Effector CD8-positive, alpha-beta T cell (primary cell): ENCODE results near the gene KNDC1.
A peak's percentile ranks its signal among the peaks of the same experiment; 100 is the strongest.

Experiments
- DNase-seq: peaks from one replicate; lab custom pipeline; 2025; lab: John Stamatoyannopoulos, UW

Gene KNDC1

GRCh38 chr10:133239990-133240389, 80.0 kb downstream of the KNDC1 start:
- no peak for DNase-seq

- DNase-seq = no peak
Measured at GRCh38 chr10:133241501-133242205, 81.6 kb downstream of the KNDC1 start.

- no peak for DNase-seq
Measured at GRCh38 chr10:133242611-133243356, 82.8 kb downstream of the KNDC1 start.

- no peak for DNase-seq
Measured at GRCh38 chr10:133243593-133243992, 83.6 kb downstream of the KNDC1 start.

- DNase-seq = no peak
Measured at GRCh38 chr10:133245439-133246235, 85.6 kb downstream of the KNDC1 start.

- DNase-seq = no peak
Measured at GRCh38 chr10:133246236-133246626, 86.2 kb downstream of the KNDC1 start.

GRCh38 chr10:133247681-133248333, 87.8 kb downstream of the KNDC1 start:
- no peak for DNase-seq

GRCh38 chr10:133248334-133248715, 88.3 kb downstream of the KNDC1 start:
- no peak for DNase-seq

- DNase-seq = no peak
Measured at GRCh38 chr10:133249094-133249780, 89.2 kb downstream of the KNDC1 start.

- no peak for DNase-seq
Measured at GRCh38 chr10:133249975-133250754, 90.1 kb downstream of the KNDC1 start.

- no peak for DNase-seq
Measured at GRCh38 chr10:133251388-133252222, 91.6 kb downstream of the KNDC1 start.

GRCh38 chr10:133252223-133252552, 92.2 kb downstream of the KNDC1 start:
- no peak for DNase-seq

GRCh38 chr10:133253361-133253955, 93.4 kb downstream of the KNDC1 start:
- DNase-seq = no peak

GRCh38 chr10:133254421-133255120, 94.6 kb downstream of the KNDC1 start:
- no peak for DNase-seq

- DNase-seq = no peak
Measured at GRCh38 chr10:133255323-133255722, 95.3 kb downstream of the KNDC1 start.

- DNase-seq = peak; percentile 23
Measured at GRCh38 chr10:133257489-133258065, 97.6 kb downstream of the KNDC1 start.

- no peak for DNase-seq
Measured at GRCh38 chr10:133258066-133258817, 98.2 kb downstream of the KNDC1 start.
